ENCODE results near the gene CCDC85A. TPM values are rescaled to one million over a fixed set of nuclear protein-coding genes. Genes with fewer than 3 reads are reported as not detected.

CCDC85A gene
- polyA plus RNA-seq, 1 donor from 2014 or later, result 24.7 TPM

GRCh38 chr2:56309626-56310170 is 125.9 kb downstream of the CCDC85A start:
- H3K27ac ChIP-seq (ENCODE audit: low read length), result no peak overlapping the region
- H4K20me1 ChIP-seq (ENCODE audit: insufficient read depth), result no peaks in the 10 kb centered on the region
- H3K79me2 ChIP-seq (replicated peaks; ENCODE audit: insufficient read depth, low read length), result no peaks in the 10 kb centered on the region
- H3K9me3 ChIP-seq (ENCODE audit: low read length), result no peaks in the 10 kb centered on the region
- no peak overlapping the region for H3K9ac ChIP-seq (ENCODE audit: low read length)
- no peaks in the 10 kb centered on the region for H3K36me3 ChIP-seq (ENCODE audit: insufficient read depth, low read length)
- TF ChIP-seq RAD21 (conservative IDR thresholded peaks at IDR 0.05) (no peak), EZH2 (IDR thresholded peaks at IDR 0.05; ENCODE audit: borderline replicate concordance, insufficient read depth, low read length, poor library complexity, severe bottlenecking) (no peak), SMC3 (conservative IDR thresholded peaks at IDR 0.05; ENCODE audit: poor library complexity) (no peak), TAF1 (IDR thresholded peaks at IDR 0.05; ENCODE audit: low read depth) (no peak)
- TF ChIP-seq, protein P1, sequence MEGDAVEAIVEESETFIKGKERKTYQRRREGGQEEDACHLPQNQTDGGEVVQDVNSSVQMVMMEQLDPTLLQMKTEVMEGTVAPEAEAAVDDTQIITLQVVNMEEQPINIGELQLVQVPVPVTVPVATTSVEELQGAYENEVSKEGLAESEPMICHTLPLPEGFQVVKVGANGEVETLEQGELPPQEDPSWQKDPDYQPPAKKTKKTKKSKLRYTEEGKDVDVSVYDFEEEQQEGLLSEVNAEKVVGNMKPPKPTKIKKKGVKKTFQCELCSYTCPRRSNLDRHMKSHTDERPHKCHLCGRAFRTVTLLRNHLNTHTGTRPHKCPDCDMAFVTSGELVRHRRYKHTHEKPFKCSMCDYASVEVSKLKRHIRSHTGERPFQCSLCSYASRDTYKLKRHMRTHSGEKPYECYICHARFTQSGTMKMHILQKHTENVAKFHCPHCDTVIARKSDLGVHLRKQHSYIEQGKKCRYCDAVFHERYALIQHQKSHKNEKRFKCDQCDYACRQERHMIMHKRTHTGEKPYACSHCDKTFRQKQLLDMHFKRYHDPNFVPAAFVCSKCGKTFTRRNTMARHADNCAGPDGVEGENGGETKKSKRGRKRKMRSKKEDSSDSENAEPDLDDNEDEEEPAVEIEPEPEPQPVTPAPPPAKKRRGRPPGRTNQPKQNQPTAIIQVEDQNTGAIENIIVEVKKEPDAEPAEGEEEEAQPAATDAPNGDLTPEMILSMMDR (IDR thresholded peaks at IDR 0.05; ENCODE audit: poor library complexity, severe bottlenecking), result no peak
- TF ChIP-seq, protein P2, sequence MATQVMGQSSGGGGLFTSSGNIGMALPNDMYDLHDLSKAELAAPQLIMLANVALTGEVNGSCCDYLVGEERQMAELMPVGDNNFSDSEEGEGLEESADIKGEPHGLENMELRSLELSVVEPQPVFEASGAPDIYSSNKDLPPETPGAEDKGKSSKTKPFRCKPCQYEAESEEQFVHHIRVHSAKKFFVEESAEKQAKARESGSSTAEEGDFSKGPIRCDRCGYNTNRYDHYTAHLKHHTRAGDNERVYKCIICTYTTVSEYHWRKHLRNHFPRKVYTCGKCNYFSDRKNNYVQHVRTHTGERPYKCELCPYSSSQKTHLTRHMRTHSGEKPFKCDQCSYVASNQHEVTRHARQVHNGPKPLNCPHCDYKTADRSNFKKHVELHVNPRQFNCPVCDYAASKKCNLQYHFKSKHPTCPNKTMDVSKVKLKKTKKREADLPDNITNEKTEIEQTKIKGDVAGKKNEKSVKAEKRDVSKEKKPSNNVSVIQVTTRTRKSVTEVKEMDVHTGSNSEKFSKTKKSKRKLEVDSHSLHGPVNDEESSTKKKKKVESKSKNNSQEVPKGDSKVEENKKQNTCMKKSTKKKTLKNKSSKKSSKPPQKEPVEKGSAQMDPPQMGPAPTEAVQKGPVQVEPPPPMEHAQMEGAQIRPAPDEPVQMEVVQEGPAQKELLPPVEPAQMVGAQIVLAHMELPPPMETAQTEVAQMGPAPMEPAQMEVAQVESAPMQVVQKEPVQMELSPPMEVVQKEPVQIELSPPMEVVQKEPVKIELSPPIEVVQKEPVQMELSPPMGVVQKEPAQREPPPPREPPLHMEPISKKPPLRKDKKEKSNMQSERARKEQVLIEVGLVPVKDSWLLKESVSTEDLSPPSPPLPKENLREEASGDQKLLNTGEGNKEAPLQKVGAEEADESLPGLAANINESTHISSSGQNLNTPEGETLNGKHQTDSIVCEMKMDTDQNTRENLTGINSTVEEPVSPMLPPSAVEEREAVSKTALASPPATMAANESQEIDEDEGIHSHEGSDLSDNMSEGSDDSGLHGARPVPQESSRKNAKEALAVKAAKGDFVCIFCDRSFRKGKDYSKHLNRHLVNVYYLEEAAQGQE (IDR thresholded peaks at IDR 0.05; ENCODE audit: borderline replicate concordance), result no peak
- no peak overlapping the region for H2AFZ ChIP-seq (ENCODE audit: low read depth, low read length)
- H3K4me3 ChIP-seq (ENCODE audit: low read length), result no peak overlapping the region
- no peaks in the 10 kb centered on the region for H3F3A ChIP-seq (ENCODE audit: insufficient read depth, low read length, poor library complexity, severe bottlenecking)
- H3K9me2 ChIP-seq (ENCODE audit: insufficient read depth, low read length), result no peaks in the 10 kb centered on the region
- H3K4me2 ChIP-seq (ENCODE audit: low read length), result no peak overlapping the region
- no peaks in the 10 kb centered on the region for H3K27me3 ChIP-seq (ENCODE audit: insufficient read depth, low read depth, low read length)

- H3K27me3 ChIP-seq (ENCODE audit: insufficient read depth, low read depth, low read length), result no peaks in the 10 kb centered on the region
- H3F3A ChIP-seq (ENCODE audit: insufficient read depth, low read length, poor library complexity, severe bottlenecking), result no peaks in the 10 kb centered on the region
- H3K9ac ChIP-seq (ENCODE audit: low read length), result no peak overlapping the region
- no peak overlapping the region for H3K4me3 ChIP-seq (ENCODE audit: low read length)
- H2AFZ ChIP-seq (ENCODE audit: low read depth, low read length), result no peak overlapping the region
- no peak overlapping the region for H3K4me2 ChIP-seq (ENCODE audit: low read length)
- no peaks in the 10 kb centered on the region for H4K20me1 ChIP-seq (ENCODE audit: insufficient read depth)
- no peaks in the 10 kb centered on the region for H3K9me3 ChIP-seq (ENCODE audit: low read length)
- H3K36me3 ChIP-seq (ENCODE audit: insufficient read depth, low read length), result no peaks in the 10 kb centered on the region
- H3K27ac ChIP-seq (ENCODE audit: low read length), result no peak overlapping the region
- TF ChIP-seq EP300 (conservative IDR thresholded peaks at IDR 0.05; ENCODE audit: poor library complexity, severe bottlenecking) (no peak), SMC3 (conservative IDR thresholded peaks at IDR 0.05; ENCODE audit: poor library complexity) (no peak), EZH2 (IDR thresholded peaks at IDR 0.05; ENCODE audit: borderline replicate concordance, insufficient read depth, low read length, poor library complexity, severe bottlenecking) (no peak), TAF1 (IDR thresholded peaks at IDR 0.05; ENCODE audit: low read depth) (no peak), RAD21 (conservative IDR thresholded peaks at IDR 0.05) (no peak), POLR2AphosphoS5 (IDR thresholded peaks at IDR 0.05) (no peak), MXI1 (conservative IDR thresholded peaks at IDR 0.05; ENCODE audit: poor library complexity, severe bottlenecking) (no peak)
- TF ChIP-seq, protein P1 (IDR thresholded peaks at IDR 0.05; ENCODE audit: poor library complexity, severe bottlenecking), result no peak
- TF ChIP-seq, protein P2 (IDR thresholded peaks at IDR 0.05; ENCODE audit: borderline replicate concordance), result no peak
- H3K9me2 ChIP-seq (ENCODE audit: insufficient read depth, low read length), result no peaks in the 10 kb centered on the region
- no peaks in the 10 kb centered on the region for H3K79me2 ChIP-seq (replicated peaks; ENCODE audit: insufficient read depth, low read length)
These were observed 129.7 kb downstream of the CCDC85A start for GRCh38 chr2:56313500-56313921.
